GM19395 (cell line): Measurements from ENCODE around the gene LRRC61.

Source experiments
- ATAC-seq: cut with Tn5 transposase; IDR thresholded peaks from one replicate; pipeline ENCODE4 v1.9.1; 2021; ENCODE audit warnings: mild to moderate bottlenecking, moderate library complexity; ENCODE audit not compliant: unreplicated experiment

LRRC61 gene

DNA sequence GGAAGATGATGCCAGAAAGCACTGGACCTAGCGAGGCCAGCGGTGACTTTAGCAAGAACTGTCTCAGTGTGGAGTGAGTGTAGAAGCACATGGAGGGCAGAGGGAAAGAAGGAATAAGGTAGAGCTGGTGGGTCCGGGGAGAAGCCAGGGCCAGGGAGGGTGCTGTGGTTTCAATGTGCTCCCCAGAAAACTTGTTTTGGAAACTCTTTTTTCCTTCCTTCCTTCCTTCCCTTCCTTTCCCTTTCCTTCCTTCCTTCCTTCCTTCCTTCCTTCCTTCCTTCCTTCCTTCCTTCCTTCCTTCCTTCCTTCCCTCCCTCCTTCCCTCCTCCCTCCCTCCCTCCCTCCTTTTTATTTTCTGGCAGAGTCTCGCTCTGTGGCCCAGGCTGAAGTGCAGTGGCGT is 23.8 kb downstream of the LRRC61 start:
- no peak for ATAC-seq

DNA sequence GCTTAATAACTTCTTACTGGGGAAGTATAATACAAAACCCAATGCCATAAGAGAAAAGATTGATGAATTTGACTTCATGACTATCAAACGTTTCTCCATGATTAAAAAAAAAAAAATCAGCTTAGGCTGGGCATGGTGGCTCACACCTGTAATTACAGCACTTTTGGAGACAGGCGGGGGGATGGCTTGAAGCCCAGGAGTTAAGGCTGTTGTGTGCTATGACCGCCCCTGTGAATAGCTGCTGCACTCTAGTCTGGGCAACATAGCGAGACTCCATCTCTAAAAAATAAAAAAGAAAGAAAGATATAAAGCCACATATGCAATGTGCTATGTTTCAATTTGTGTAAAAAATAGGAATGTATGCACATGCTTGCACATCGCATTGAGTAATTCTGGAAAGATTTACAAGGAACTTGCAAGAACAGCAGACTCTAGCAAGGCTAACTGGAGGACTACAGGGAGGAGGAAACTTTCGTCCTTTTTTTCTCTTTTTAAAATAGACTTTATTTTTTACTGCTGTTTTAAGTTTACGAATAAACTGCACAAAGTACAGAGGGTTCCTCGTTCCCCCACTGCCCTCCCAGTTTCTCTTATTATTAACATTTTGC is 28.5 kb downstream of the LRRC61 start:
- ATAC-seq, result no peak

DNA sequence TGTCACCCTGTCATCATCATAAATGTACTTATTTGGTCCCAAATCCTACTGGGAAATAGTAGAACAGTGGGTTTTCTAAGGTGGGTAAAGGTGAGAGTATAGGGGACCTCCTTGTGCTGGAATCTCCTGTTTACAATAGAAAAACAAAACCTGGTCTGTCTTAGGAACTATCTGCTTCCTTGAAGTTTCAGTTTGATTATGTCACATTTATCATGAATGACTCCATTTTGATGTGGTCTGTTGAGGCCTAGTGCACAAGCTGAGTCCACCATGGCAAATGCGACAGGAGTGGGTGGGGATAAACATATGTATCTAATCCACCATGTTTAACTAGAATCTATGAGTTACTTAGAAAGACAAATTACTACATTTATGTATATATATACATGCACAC is 32.5 kb downstream of the LRRC61 start:
- ATAC-seq, result no peak

DNA sequence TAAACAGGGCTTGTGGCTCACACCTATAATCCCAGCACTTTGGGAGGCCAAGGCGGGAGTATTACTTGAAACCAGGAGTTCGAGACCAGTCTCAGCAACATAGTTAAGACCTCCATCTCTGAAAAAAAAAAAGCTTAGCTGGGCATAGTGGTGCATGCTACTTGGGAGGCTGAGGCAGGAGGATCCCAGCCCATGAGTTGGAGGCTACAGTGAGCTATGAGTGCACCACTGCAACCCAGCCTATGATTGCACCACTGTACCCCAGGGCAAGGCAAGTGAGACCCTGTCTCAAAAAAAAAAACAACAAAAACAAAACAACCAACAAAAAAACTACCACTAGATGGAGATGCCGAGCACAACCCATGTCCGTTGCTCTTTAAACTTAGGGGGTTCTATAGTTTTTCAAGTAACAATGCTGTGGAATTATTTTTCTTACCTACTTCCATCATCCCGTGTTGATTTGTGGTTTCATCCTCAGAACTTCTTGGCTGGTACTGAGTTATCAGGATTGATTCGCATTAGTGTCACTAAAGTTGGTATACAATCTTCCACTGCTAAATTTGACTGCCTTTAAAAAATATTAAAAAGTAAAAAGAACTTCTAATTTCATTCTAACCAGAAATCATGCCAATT is 33.2 kb downstream of the LRRC61 start:
- ATAC-seq, result no peak

DNA sequence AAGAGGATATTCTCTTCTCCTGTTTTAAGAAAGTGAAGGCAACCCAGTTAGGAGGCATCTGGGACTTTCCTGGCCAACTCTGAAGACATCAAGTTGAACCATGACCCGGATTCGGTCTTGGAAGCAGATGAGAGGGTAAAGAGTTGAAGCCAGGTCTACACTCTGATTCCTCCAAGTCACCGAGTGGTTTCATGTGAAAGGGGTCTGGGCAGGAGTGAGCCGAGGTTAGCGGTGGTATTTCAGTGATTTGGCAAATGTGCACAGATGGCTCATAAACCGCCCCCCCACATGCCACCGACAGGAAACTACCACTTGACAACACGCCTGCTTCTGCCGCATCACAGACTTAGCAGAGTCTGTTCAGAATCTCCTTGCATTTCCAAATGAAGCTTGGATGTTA is 34.1 kb downstream of the LRRC61 start:
- ATAC-seq, result peak; percentile 73

DNA sequence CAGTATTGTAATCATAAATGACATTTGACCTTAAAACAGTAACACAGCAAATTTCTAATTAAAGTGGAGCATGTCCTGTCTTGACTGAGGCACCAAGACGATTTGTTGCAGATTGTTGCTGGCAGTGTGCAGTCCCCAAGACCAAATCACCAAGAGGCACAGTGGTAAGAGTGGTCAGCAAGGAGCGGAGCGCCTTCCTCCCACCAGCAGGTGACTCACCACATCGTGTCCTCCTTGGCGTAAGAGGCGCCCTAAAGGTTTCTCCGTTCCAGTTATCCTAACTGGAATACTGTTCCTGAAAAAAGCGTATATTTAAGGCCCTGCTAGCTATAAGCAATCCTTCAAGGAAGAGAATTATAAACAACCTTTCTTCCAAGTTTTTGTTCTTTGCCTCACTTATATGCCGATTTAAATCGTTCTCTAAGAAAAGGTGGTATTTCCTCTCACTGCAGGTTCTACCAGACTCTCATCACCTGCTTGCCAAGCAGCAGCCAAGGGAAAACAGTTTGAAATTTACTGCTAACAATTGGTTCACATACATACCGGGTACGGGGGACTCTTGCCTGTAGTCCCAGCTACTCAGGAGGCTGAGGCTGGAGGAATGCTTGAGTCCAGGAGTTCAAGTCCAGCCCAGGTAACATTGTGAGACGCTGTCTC is 34.7 kb downstream of the LRRC61 start:
- peak; percentile 26 for ATAC-seq

DNA sequence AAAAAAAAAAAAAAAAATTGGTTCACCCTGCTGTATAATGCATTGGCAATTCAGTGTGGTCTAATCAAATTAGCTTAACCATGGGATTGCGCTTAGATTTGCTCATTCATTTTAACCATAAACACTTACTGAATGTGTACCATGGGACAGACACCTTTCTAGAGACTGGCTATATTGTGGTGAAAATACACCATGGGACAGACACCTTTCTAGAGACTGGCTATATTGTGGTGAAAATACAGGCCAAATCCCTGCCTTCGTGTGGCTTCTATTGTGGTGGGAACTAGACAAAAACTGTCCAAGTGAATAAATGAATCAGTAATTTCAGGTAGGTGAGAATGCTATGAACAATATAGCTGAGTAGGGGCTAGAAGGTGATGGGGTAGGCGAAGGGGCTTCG is 35.3 kb downstream of the LRRC61 start:
- ATAC-seq, result no peak

DNA sequence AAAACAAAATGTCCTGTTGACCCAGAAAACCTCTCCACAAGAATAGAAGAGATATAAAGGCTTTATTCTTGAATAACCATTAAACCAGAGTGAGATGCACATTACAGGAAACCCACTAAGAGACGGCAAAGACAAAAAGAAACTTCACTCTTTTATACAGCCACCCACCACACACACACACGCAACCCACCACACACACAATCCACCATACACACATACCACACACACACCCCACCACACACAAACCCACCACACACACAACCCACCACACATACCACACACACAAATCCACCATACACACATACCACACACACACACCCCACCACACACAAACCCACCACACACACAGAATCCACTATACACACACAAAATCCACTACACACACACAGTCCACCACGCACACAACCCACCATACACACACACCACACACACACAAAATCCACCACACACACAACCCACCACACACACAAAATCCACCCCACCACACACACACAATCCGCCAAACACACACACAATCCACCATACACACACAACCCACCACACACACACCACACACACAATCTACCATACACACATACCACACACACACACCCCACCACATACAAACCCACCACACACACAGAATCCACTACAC is 36.0 kb downstream of the LRRC61 start:
- ATAC-seq, result no peak

DNA sequence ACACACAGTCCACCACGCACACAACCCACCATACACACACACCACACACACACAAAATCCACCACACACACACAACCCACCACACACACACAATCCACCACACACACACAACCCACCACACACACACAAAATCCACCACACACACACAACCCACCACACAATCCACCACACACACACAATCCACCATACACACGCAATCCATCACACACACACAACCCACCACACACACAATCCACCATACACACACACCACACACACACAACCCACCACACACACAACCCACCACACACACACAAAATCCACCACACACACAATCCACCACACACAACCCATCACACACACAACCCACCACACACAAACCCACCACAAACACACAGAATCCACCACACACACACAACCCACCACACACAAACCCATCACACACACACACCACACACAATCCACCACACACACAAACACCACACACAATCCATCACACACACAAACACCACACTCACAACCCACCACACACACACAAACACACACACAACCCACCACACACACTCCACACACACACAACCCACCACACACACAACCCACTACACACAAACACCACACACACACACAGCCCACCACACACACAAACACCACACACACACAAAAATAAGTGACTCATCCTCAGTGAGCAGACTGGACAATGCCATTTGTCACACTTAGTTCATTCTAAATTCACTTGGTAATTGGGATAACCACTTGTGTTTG is 36.6 kb downstream of the LRRC61 start:
- no peak for ATAC-seq

DNA sequence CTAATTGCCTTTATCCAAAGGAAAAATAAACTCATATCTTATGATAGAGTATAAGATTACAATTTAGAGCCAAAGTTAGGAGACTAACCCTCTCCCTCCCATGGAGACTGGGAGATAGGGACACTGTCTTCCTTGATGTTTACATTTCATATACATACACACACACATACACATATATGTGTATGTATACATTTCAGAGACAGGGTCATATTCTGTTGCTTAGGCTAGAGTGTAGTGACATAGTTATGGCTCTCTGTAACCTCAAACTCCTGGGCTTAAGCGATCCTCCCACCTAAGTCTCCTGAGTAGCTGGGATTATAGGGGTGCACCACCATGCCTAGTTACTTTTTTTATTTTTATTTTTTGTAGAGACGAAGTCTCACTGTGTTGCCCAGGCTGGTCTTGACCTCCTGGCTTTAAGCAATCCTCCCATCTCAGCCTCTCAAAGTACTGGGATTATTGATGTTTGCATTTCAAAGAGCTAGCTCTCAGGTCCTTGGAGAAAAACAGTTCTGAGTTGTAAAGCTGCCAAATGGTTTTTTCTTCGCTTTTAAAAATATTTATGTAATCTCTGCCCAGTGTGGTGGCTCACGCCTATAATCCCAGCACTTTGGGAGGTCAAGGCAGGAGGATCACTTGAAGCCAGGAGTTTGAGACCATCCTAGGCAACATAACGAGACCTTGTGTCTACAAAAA is 37.4 kb downstream of the LRRC61 start:
- ATAC-seq, result no peak

DNA sequence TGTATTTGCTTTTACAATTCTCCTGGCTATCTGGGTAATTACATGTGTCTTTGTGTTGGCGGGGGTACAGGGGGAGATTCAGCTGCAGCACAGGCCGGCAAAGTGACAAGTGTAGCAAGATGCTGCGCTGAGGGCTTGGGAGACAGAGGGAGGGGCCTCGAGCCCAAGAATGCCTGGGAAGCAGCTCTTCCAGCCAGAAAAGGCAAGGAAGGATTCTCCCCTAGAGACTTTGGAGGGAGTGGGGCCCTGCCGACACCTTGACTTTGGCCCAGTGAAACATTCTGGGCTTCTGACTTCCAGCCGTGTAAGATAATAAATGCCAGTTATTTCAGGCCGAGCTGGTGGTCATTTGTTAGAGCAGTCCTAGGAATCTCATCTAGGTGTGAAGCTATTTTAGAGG is 38.2 kb downstream of the LRRC61 start:
- no peak for ATAC-seq

DNA sequence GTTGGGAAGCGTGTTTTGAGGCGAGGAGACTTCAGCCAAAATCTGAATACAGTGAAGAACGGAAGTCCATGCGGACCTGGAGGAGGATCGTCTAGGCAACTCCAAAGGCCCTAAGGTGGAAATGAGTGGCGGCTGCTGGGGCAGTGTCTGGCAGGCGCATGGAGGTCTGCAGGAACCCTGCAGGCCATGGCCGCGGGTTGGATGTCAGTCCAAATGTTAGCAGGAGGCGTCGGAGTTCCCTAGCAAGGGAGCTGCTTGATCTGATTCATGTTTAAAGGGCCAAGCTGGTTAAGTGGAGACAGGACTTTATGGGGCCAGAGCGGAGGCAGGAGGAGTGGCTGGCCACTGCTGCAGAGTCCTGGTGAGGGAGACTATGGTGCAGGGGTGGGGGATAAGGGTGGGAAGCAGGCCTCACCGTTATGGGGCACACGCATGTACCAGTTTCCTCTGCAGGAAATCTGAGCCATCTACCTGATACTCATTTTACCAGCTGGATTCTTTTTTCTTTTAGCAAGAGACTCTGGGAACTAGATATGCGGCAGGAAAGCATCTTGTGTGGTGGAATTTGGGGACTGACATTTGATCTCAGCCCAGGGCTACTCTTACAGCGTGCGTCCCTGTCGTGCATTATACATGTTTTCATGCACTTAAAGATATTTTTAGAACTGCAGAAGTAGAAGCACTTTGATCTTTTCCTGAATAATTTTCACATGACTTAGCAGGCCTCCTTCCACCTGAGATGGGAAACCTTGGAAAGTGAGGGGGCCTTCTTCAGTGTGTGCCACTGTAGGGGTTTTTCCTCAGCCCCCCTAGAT is 38.9 kb downstream of the LRRC61 start:
- no peak for ATAC-seq

DNA sequence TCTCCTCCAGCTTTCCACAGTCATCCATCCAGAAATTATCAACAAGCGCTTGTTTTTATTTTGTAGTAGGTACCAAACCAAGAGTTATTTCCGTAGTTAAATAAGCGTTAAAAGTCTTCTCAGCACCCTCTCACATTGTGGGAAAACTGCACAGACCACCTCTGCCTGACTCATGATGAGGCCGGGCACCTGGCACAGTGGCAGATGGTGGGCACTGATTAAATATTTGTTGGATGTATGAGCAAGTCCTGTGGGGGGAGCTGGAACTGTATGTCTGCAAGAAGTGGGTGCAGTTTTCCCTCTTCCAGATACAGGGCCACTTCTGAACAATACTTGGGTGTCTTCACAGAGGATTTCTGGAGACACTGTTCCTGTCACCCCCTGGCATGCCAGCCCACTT is 40.2 kb downstream of the LRRC61 start:
- no peak for ATAC-seq

DNA sequence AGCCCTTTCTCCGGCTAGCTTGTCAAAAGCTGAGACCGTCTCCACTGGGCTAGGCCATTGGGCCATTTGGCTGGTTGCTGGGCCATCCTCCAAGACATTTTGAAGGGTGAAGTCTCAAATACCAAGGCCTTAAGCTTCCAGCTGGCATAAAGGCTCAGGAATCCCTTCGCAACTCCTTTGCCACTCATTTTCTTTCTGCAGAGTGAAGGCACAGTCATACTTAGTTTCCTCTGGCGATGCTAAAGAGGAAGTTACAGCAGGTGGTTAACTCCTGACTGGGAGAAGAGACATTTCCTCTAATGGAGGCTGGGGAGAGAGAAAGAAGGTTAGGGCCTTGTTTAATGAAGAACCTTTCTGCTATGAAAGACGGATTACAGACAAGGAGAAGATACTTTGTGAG is 40.7 kb downstream of the LRRC61 start:
- peak; percentile 46 for ATAC-seq

DNA sequence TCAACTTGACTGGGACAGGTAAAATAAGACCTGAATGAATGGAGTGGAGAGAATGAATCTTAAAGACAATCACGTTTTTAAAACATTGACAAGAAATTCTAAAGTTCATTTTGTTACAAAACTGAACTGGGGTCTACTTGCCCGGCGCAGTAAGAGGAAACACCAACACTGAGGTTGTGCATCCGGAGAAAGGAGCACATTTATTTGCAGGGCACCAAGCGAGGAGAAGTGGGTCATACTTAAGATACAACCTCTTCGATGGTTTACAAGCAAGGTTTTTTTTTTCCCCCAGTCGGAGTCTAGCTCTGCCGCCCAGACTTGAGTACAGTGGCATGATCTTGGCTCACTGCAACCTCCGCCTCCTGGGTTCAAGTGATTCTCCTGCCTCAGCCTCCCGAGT is 42.0 kb downstream of the LRRC61 start:
- ATAC-seq, result no peak

DNA sequence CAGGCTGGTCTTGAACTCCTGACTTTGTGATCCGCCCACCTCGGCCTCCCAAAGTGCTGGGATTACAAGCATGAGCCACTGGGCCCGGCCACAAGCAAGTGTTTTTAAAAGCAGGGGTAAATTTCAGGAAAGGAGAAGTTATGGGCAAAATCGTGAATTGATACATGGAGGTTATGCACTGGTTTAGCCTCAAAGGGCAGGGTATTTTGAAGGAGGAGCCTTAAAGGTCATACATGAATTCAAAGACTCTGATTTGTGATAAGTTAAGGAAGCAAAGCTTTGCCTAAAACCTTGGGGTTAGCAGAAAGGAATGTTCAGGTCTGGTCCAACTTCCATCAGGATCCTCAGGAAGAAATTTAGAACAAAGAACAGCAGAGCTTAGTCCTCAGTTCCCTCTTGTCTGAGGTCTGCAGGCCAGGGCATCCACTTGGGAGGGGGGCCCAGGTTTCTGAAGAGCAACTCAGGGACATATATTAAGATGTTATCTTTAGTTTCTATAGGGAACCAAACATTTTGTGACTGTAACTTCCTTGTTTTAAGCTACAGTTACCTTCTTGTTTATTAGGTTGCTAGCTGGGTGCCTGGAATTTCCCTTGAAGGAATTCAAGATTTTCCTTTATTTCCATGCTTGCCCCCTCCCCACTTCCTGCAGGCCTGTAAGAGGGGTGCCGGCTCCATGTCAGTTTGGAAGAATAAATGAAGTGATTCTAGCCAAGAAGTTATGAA is 42.7 kb downstream of the LRRC61 start:
- no peak for ATAC-seq

DNA sequence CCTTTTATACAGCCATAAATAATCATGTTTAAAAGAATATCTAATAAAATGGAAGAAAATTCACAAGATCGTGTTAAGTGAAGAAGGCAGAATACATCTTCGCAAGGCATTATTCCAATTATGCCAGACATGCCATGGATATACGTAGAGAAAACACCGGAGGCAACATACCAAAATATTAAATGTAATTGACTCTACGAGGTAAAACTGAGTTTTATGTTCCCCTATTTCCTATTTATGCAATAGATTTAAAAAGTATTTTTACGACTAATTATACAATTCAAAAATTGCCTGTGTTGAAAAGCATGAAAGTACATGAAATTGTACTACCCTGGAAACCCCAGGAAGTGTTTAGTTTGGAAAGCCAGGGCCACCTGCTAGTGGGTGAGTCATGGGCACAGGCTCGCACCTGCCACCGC is 44.5 kb downstream of the LRRC61 start:
- ATAC-seq, result no peak

DNA sequence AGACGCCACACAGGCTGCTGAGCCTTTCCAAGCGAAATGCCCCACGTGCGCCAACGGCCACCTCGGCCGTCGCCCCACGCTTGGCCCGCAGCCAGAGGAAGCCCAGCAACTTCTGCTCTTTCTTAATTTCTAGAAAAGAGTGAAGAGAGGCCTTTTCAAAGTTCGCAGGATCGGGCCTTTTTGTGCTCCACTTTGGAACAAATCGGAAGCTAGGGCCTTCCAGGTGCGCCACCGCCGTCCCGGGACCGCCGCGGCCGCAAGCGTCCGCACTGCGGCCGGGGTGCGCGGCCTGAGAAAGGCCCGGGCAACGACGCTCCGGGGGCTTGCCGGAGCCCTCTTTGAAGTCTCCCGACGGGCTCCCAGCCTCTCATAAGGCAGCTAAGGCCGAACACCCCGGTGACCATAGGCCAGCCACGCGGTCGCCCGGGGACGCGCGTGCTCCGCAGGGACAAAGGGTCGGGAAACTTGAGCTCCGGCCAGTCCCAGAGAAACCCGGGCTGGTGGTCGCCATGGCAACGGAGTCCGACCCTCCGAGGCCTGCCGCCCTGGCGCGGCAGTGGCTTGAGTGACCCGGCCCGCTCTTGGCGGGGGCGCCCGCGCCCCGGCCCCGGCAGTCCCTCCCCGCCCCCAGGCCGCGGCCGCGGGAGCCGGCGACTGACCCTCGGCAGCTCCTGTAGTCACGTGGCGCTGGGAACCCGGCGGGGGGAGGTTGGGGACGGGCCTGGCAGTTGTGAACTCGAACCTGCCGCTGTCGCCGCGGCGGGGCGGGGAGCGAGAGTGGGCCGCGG is 45.1 kb downstream of the LRRC61 start, which contains the start of gene REPIN1:
Gene REPIN1, plus strand, starts transcription at position 727 of the 788 bp plus-strand sequence. CDS start 890 bp downstream, outside the sequence.
- ATAC-seq, result peak; percentile 51
